Cardiac septum (tissue), 1 donor: Measurements from ENCODE around the gene YWHAE. TPM values are rescaled to one million over a fixed set of nuclear protein-coding genes. Genes with fewer than 3 reads are reported as not detected.

Experiments
- DNase-seq: peaks from one replicate; pipeline ENCODE4 v3.0.0-alpha.2; 2020; ENCODE audit warnings: low spot score
- intact Hi-C: fragments of 100-400 bp; cut with DNase I; formaldehyde crosslinking; loops from one replicate; pipeline ENCODE4 v1.14.0; 2022
- total RNA-seq: library from RNA; stranded (reverse); fragmentation: NEBNext Ultra II Directional; extraction: Animal tissue kit (Norgen Biotek cat#: 25700); gene quantifications from one replicate; pipeline ENCODE4 v1.2.1, GENCODE V29; 2021
- donor health status: DM: no; HTN: no; CAD: no.

Gene YWHAE
- total RNA-seq, 1 donor from 2014 or later = 582 TPM

GRCh38 chr17:1304522-1304921, 95.5 kb downstream of the YWHAE start:
- no peak for DNase-seq
- intact Hi-C loops = no loop called here

- no peak for DNase-seq
- intact Hi-C loops = no loop called here
Measured at GRCh38 chr17:1302761-1303160, 97.3 kb downstream of the YWHAE start.

GRCh38 chr17:1301546-1301945, 98.5 kb downstream of the YWHAE start:
- no peak for DNase-seq
- intact Hi-C loops = no loop called here

- intact Hi-C loops = no loop called here
- no peak for DNase-seq
Measured at GRCh38 chr17:1300371-1300905, 99.6 kb downstream of the YWHAE start.

GRCh38 chr17:1299552-1300370, 100.3 kb downstream of the YWHAE start:
- intact Hi-C loops = no loop called here
- no peak for DNase-seq

- DNase-seq = no peak
- intact Hi-C loops = no loop called here
Measured at GRCh38 chr17:1298606-1299005, 101.4 kb downstream of the YWHAE start.

Other genes with a start within 250 kb of the YWHAE start
- gene ABR, start 220.2 kb downstream of the YWHAE start, total RNA-seq = 158 TPM
- gene BHLHA9, start 129.8 kb downstream of the YWHAE start, total RNA-seq = not detected
- 0.65 TPM for gene TRARG1, start 120.6 kb downstream of the YWHAE start, total RNA-seq
- gene CRK, start 56.0 kb upstream of the YWHAE start, total RNA-seq = 43.4 TPM
- gene MYO1C, start 92.5 kb upstream of the YWHAE start, total RNA-seq = 209 TPM
- gene INPP5K, start 116.4 kb upstream of the YWHAE start, total RNA-seq = 34.2 TPM
- gene PITPNA, start 162.6 kb upstream of the YWHAE start, total RNA-seq = 49.9 TPM
- gene SLC43A2, start 228.6 kb upstream of the YWHAE start, total RNA-seq = 4.8 TPM
- 10.9 TPM for gene SCARF1, start 245.5 kb upstream of the YWHAE start, total RNA-seq
- 49.8 TPM for gene RILP, start 249.6 kb upstream of the YWHAE start, total RNA-seq